ENCODE data around the gene PLCL1.
"Not testable (repeated sequence)": the region's sequence is repeated elsewhere in the genome, so short reads cannot be mapped to it uniquely, and the experiment has no call there.

The PLCL1 gene

GRCh38 chr2:198164843-198165242, 360.4 kb downstream of the PLCL1 start:
- DNase-seq (ENCODE audit: low read depth in 4 of 4, low spot score in 1 of 4) = no peak

- DNase-seq (ENCODE audit: low read depth in 4 of 4, low spot score in 1 of 4) = no peak
Observed at GRCh38 chr2:198165289-198165688, 360.9 kb downstream of the PLCL1 start.

DNA sequence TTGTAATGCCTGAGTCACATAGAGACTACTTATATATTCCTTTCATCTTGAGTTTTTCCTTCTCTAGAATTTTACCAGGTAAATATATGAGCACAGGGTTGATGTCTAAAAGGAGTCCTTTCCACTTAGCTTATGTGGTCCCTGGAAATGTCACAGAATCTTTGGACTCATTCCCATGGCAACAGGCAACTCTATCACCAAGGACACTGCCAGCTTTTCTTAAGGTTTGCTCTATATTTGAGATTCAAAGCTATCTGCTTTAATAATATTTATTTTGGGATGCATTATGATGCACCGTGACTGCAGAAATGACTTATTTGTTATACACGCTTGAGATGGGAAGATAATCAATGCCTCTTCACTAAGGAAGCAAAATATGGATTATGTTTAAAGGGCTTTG, 363.0 kb downstream of the PLCL1 start:
- no peak for DNase-seq (ENCODE audit: low read depth in 4 of 4, low spot score in 1 of 4)

- no peak for DNase-seq (ENCODE audit: low read depth in 4 of 4, low spot score in 1 of 4)
Observed at GRCh38 chr2:198168651-198169050, 364.3 kb downstream of the PLCL1 start.

DNA sequence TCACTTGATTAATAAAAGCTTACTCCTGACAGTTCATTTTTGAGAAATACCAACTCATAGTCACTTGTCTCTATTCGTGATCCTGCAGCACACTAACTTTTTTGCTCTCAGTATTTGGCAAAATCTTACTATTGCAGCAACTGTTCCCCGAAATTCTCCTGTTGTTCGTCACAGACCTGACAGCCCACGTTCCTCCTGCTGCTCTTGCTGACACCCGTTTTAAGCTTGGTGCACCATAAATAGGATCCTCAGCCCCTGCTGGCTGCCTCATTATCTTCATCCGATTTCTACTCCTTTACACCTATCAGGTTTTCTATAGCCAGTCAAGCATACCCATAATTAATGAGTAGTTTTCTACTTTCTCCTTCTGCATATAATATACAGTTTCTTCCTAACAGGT, 368.8 kb downstream of the PLCL1 start:
- DNase-seq (ENCODE audit: low read depth in 4 of 4, low spot score in 1 of 4) = no peak

DNA sequence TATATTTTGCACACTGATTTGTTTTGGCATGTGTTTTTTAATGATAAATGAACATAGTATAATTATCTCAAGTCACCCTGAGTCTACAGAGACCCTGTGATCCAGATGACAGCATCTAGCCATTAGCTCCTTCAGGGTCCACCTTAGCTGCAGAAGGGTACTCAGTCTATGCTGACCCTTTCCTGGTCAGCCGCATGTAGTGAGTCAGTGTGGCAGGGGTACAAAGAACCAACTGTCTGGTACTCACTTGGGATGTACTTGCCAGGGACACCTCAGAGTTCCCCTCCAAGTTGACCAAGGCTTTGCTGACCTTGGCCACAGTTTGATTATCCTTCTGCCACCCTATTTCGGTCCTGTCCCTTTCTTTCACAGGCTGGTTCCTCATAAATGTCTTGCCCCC, 369.5 kb downstream of the PLCL1 start:
- DNase-seq (ENCODE audit: low read depth in 4 of 4, low spot score in 1 of 4) = no peak

DNA sequence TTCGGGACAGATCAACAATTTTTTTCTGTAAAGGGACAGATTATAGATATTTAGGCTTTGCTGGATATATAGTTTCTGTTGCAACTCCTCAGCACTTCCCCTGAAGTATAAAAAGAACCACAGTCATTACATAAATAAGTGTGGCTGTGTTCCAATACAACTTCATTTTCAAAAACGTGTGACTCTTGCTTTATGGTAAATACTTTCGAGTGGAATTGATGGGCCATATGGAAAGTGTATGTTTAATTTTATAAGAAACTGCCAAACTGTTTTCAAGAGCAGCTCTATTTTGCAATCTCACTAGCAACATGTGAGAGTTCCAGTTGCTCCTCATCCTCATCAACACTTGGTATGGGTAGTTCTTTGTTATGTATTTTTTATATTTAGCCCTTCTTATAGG, 370.9 kb downstream of the PLCL1 start:
- DNase-seq (ENCODE audit: low read depth in 4 of 4, low spot score in 1 of 4) = no peak

DNA sequence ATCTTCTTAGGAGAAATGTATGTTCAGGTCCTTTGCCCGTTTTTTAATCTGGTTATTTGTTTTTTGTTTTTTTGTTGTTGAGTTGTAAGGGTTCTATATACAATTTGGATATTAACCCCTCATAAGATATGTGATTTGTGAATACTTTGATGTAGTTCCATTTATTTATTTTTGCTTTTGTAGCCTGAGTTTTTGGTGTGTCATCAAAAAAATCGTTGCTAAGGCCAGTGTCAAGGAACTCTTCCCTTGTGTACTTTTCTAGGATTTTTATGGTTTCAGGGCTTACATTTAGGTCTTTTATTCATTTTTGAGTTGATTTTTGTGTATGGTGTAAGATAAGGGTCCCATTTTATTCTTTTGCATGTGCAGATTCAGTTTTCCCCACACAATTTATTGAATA, 372.6 kb downstream of the PLCL1 start:
- DNase-seq (ENCODE audit: low read depth in 4 of 4, low spot score in 1 of 4) = no peak

DNA sequence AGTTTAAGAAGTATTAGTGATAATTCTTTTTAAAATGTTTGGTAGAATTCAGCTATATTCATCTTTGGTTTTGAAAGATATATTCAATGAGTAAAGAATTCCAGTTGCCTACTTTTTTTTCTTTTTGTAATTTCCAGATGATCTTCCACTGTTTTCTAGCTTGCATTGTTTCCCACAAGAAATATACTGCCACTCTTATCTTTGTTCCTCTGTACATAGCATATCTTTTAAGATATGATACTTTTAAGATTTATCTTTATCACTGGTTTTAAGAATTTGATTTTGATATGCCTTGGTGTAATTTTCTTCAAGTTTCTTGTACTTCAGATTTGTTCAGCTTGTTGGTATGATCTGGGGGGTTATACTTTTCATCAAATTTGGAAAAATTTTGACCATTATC, 374.4 kb downstream of the PLCL1 start:
- DNase-seq (ENCODE audit: low read depth in 4 of 4, low spot score in 1 of 4) = no peak

GRCh38 chr2:198186257-198186656, 381.9 kb downstream of the PLCL1 start:
- no peak for DNase-seq (ENCODE audit: low read depth in 4 of 4, low spot score in 1 of 4)

DNA sequence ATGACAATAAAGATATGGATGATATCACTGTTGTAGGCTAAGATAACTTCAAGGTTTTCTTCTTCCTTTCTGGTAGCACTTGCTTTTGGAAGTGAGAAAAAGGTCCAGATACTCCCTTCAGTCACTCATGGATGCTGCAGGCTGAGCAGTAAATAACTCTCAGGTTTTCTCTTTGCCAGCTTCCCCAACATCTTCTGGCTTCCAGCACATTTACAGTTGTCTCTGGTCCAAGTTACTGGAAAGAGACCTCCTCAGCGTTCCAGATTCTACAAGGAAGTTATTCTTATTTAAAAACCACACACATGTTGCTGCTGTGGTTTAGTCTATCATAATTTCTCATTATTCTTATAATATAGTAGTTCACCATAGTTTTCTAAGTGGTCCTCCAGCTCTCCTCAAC, 383.4 kb downstream of the PLCL1 start:
- no peak for DNase-seq (ENCODE audit: low read depth in 4 of 4, low spot score in 1 of 4)

DNA sequence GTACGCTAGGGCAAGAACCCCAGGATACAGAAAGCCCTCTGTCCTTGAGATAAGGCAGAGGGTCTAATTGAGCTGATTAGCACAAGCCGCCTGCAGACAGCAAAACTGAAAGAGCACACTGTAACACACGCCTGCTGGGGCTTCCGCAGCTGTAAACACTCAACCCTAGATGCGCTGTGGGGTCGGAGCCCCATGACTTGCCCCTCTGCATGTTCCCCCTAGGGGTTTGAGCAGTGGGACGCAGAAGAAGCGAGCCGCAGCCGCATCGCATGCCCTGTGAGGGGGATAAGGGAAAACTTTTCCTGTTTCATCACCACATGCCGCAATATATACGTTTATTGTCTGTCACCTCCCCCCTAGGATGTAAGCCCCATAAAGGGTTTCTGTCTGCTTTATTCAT, 384.6 kb downstream of the PLCL1 start:
- DNase-seq (ENCODE audit: low read depth in 4 of 4, low spot score in 1 of 4) = no peak

DNA sequence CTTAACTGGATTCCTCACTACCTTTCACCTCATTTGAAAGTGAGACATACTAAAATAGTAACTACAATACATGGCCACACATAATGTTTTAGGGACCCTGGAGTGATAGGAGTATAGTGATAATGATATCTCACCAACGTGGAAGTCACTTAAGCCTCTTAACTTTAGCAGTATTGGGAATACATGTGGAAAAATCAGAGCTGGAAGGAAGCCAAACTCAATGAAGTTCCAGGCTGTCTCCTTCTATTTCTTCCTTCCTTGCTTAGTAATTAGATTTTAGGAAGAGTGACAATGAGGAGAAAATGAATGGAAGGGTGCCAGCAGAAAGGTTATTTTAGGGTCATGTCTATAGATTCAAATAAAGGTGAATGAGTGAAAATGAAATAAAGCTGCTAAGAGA, 387.3 kb downstream of the PLCL1 start:
- DNase-seq (ENCODE audit: low read depth in 4 of 4, low spot score in 1 of 4) = no peak

DNA sequence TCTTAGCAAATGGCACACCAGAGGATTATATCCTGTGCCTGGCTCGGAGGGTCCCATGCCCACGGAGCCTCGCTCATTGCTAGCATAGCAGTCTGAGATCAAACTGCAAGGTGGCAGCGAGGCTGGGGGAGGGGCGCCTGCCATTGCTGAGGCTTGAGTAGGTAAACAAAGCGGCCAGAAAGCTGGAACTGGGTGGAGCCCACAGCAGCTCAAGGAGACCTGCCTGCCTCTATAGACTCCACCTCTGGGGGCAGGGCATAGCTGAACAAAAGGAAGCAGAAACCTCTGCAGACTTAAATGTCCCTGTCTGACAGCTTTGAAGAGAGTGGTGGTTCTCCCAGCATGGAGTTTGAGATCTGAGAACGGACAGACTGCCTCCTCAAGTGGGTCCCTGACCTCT, 392.2 kb downstream of the PLCL1 start:
- DNase-seq (ENCODE audit: low read depth in 4 of 4, low spot score in 1 of 4) = not testable (repeated sequence)
